Measurements from ENCODE around the gene KCNAB3.

Gene KCNAB3

DNA sequence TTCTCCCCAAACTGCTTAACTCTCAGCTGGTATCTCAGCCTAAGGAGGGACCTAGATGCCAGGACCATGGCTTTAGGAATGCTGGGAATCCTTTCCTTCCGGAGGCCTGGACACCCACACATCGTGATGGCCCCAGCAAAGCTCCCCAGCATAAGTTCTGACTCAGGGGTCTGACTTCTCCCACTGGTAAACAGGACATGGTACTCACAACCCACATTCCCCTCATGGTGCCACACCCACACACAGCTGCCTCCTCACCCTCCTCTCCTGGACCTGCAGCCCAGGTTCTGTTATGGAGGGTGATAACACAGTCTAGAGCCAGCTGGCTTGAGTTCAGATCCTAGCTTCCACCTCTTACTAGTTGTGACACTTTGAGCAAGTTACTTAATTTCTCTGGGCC is 12.8 kb downstream of the KCNAB3 start:
- ChIA-PET CTCF (interaction anchor here (1.0 to 2.8 kb wide), 4 partner anchors 66 to 141 kb away, joined by 3 to 14 read pairs (median 5); no protein-coding TSS in a partner anchor), POLR2A (interaction anchor here (1.1 to 6.0 kb wide), 7 partner anchors 8 to 68 kb away, joined by 3 to 69 read pairs (median 4); partner anchors contain the start of genes CNTROB and TRAPPC1)
- DNase-seq (ENCODE audit: extremely low spot score), result no peak
- TF ChIP-seq FOXM1 (IDR thresholded peaks at IDR 0.05; ENCODE audit: borderline replicate concordance) (no peak), LEF1 (IDR thresholded peaks at IDR 0.05; ENCODE audit: borderline replicate concordance) (no peak), SP1 (IDR thresholded peaks at IDR 0.05) (no peak), ELF4 (IDR thresholded peaks at IDR 0.05) (no peak), L3MBTL2 (conservative IDR thresholded peaks at IDR 0.05) (no peak), TARDBP (IDR thresholded peaks at IDR 0.05) (no peak), HDGF (IDR thresholded peaks at IDR 0.05; ENCODE audit: borderline replicate concordance) (no peak), NFRKB (IDR thresholded peaks at IDR 0.05) (no peak), FOXK2 (IDR thresholded peaks at IDR 0.05) (no peak), FOXA1 (IDR thresholded peaks at IDR 0.05) (no peak), SUZ12 (IDR thresholded peaks at IDR 0.05) (no peak), ARNT (IDR thresholded peaks at IDR 0.05) (no peak), CTBP1 (IDR thresholded peaks at IDR 0.05; ENCODE audit: borderline replicate concordance) (no peak), BHLHE40 (IDR thresholded peaks at IDR 0.05; ENCODE audit: borderline replicate concordance) (no peak), ZNF384 (IDR thresholded peaks at IDR 0.05) (no peak)
- TF ChIP-seq, protein P1, sequence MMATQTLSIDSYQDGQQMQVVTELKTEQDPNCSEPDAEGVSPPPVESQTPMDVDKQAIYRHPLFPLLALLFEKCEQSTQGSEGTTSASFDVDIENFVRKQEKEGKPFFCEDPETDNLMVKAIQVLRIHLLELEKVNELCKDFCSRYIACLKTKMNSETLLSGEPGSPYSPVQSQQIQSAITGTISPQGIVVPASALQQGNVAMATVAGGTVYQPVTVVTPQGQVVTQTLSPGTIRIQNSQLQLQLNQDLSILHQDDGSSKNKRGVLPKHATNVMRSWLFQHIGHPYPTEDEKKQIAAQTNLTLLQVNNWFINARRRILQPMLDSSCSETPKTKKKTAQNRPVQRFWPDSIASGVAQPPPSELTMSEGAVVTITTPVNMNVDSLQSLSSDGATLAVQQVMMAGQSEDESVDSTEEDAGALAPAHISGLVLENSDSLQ (IDR thresholded peaks at IDR 0.05), result no peak

DNA sequence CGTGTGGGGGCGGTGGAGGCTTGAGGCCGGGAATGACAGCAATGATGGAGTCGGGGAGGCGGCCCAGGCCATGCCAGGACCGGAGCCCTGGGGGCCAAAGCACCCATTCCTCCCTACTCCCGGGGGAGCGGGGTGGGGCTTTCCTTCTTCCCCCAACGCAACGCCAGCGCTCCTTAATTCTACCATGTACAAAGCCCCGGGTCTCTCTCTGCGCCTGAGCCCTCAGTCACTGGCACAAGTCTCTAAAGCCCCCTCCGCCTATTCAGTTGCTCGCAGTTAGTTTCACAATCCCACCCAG is 13.3 kb downstream of the KCNAB3 start:
- POLR2A ChIA-PET, result interaction anchor here (0.7 to 6.0 kb wide), 20 partner anchors 9 to 99 kb away, joined by 3 to 69 read pairs (median 4); partner anchors contain the start of genes CNTROB, KDM6B, NAA38 and TRAPPC1
- CTCF ChIA-PET, result interaction anchor here (1.1 to 2.8 kb wide), 3 partner anchors 74 to 141 kb away, joined by 3 to 14 read pairs (median 7); no protein-coding TSS in a partner anchor
- DNase-seq (ENCODE audit: extremely low spot score), result no peak
- TF ChIP-seq FOXA1 (IDR thresholded peaks at IDR 0.05) (no peak), NFRKB (IDR thresholded peaks at IDR 0.05) (no peak), FOXK2 (IDR thresholded peaks at IDR 0.05) (no peak), HDGF (IDR thresholded peaks at IDR 0.05; ENCODE audit: borderline replicate concordance) (no peak), LEF1 (IDR thresholded peaks at IDR 0.05; ENCODE audit: borderline replicate concordance) (no peak), L3MBTL2 (conservative IDR thresholded peaks at IDR 0.05) (no peak; the same call in none of the 2 replicates), TARDBP (IDR thresholded peaks at IDR 0.05) (no peak), FOXM1 (IDR thresholded peaks at IDR 0.05; ENCODE audit: borderline replicate concordance) (no peak), ELF4 (IDR thresholded peaks at IDR 0.05) (no peak), BHLHE40 (IDR thresholded peaks at IDR 0.05; ENCODE audit: borderline replicate concordance) (no peak), CTBP1 (IDR thresholded peaks at IDR 0.05; ENCODE audit: borderline replicate concordance) (no peak), SP1 (IDR thresholded peaks at IDR 0.05) (no peak), ARNT (IDR thresholded peaks at IDR 0.05) (no peak), ZNF384 (IDR thresholded peaks at IDR 0.05) (no peak)
- TF ChIP-seq, protein P1 (IDR thresholded peaks at IDR 0.05), result no peak

DNA sequence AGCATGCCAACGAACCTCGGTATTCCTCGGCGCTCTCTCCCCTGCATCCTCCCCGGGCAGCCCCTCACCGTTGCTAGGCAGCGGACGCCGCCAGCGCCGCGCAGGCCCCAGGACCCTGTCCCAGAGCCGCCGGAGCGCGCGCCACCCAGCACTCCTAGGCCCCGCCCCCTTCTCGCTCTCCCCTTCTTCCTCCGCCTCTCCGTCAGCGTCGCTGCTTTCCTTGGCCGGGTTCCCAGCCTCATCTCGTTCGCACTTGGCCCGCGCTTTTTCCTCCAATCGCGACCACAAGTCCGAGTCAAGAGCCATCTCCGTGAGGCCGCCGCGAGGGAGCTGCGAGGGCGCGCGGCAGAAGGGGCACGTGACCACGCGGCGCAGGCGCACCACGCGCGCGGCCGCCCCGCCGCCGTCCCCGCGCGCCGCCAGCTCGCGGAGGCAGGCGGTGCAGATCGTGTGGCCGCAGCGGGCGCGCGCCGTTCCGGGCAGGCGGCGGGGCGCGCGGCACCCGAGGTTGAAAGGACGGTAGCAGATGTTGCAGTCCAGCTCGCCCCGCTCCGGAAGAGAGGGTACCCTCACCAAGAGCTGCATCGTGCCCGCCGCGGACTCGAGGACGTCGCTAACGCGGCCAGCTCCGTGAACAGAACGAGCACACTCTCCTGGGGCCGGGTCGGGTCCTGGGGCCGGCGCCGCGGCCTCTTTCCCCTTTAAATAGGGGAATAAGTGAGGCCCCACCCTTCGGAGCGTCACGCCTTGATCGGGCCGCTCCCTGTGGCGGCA is 13.9 kb downstream of the KCNAB3 start, which contains the start of gene RNF227:
TSS of gene RNF227 (minus strand) at position 679 of the 774 bp plus-strand sequence. CDS start at position 585, 94 bp downstream.
- DNase-seq (ENCODE audit: extremely low spot score), result peak; percentile 83
- POLR2A ChIA-PET, result interaction anchor here (0.7 to 6.0 kb wide), 22 partner anchors 9 to 295 kb away, joined by 3 to 69 read pairs (median 4); partner anchors contain the start of genes AURKB, CNTROB, KDM6B and NAA38
- CTCF ChIA-PET, result interaction anchor here (1.1 to 2.8 kb wide), 3 partner anchors 74 to 142 kb away, joined by 3 to 14 read pairs (median 7); no protein-coding TSS in a partner anchor
- TF ChIP-seq SUZ12 (IDR thresholded peaks at IDR 0.05) (no peak), FOXM1 (IDR thresholded peaks at IDR 0.05; ENCODE audit: borderline replicate concordance) (peak; percentile 64; the same call in 1 of the 2 replicates), L3MBTL2 (conservative IDR thresholded peaks at IDR 0.05) (peak; percentile 98)

DNA sequence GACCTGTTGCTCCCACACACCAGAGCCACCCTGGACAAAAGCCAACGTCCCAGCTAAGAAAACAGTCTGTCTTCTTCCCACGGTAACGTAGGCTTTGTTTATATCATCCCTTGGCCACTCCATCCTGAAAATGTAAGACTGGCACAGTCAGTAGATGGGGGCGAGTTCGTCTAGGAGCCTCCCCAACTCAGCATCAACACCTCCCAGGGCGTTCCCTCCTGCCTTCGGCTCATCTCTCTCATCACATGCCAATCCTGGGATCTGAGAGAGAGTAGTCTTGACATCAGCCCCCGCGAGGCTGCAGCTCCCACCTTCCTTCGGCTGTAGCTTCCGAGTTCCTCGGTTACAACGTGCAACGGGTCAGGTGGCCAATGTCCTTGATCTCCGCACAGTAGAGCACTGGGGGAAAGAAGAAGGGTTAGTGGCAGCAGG is 14.5 kb downstream of the KCNAB3 start:
- CTCF ChIA-PET, result interaction anchor here (2.3 to 2.8 kb wide), 2 partner anchors 75 to 142 kb away, joined by 7 to 14 read pairs; no protein-coding TSS in a partner anchor
- TF ChIP-seq, protein P1 (IDR thresholded peaks at IDR 0.05), result no peak
- TF ChIP-seq ELF4 (IDR thresholded peaks at IDR 0.05) (no peak), FOXK2 (IDR thresholded peaks at IDR 0.05) (no peak), SUZ12 (IDR thresholded peaks at IDR 0.05) (no peak), FOXA1 (IDR thresholded peaks at IDR 0.05) (no peak), ZNF384 (IDR thresholded peaks at IDR 0.05) (peak; percentile 10; the same call in 1 of the 2 replicates), SP1 (IDR thresholded peaks at IDR 0.05) (no peak)
- POLR2A ChIA-PET, result interaction anchor here (0.7 to 6.0 kb wide), 15 partner anchors 8 to 295 kb away, joined by 3 to 69 read pairs (median 4); partner anchors contain the start of genes AURKB, CNTROB, KDM6B and TRAPPC1
- no peak for DNase-seq (ENCODE audit: extremely low spot score)

DNA sequence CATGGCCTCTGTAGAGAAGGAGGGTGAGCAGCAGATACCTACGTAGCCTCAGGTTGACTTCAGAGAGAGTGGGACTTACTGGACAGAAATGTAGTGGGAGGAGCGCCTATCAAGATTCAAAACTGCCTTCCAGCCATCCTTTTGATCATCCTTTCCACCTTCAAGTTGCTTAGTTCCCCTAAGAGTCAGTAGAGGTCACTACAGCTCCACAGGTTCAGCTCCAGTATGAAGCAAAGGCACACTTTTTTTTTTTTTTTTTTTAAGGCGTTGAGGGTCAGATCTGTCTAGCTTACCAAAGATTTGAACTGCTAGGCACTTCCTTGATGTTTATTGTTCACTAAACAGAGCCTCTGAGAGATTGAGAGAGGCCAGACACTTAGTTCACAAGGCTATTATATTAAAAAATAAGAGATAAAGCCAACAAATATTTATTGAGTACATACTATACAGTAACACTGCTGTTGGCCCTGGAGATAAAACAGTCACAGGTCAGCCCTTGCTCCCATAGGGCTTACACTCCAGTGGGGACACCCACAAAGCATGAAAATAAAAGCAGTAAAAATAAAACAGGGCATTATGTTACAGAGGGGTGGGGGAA is 16.6 kb downstream of the KCNAB3 start:
- ChIA-PET POLR2A (interaction anchor here (1.1 to 2.4 kb wide), 2 partner anchors 19 to 71 kb away, joined by 4 to 9 read pairs; partner anchors contain the start of genes CNTROB and TRAPPC1), CTCF (interaction anchor here (0.6 to 1.2 kb wide), 7 partner anchors 31 to 413 kb away, joined by 3 to 4 read pairs (median 3); no protein-coding TSS in a partner anchor)
- TF ChIP-seq SP1 (IDR thresholded peaks at IDR 0.05) (no peak), FOXA1 (IDR thresholded peaks at IDR 0.05) (no peak), ZNF384 (IDR thresholded peaks at IDR 0.05) (peak; percentile 100), ELF4 (IDR thresholded peaks at IDR 0.05) (no peak)
- DNase-seq (ENCODE audit: extremely low spot score), result peak; percentile 64

Measured in HEK293T (cell line).